Chondrocyte (in vitro differentiated cells): ENCODE results near the gene CDC42EP5. TPM values are rescaled to one million over a fixed set of nuclear protein-coding genes. Genes with fewer than 3 reads are reported as not detected.

Source experiments
- DNase-seq: peaks from one replicate; pipeline ENCODE4 v3.0.0; 2021; ENCODE audit warnings: mixed read lengths, low spot score
- H3K27ac Mint-ChIP-seq: one replicate; pipeline ENCODE4 v1.8.0; 2021; ENCODE audit warnings: mild to moderate bottlenecking, moderate library complexity, mixed read lengths; ENCODE audit not compliant: unreplicated experiment
- H3K27me3 Mint-ChIP-seq: 2 replicates; pipeline ENCODE4 v1.8.0; 2021; ENCODE audit warnings: low read depth, mixed read lengths
- H3K36me3 Mint-ChIP-seq: 2 replicates; pipeline ENCODE4 v1.8.0; 2021; ENCODE audit warnings: low read depth, mixed read lengths
- H3K4me1 Mint-ChIP-seq: 2 replicates; pipeline ENCODE4 v1.8.0; 2021; ENCODE audit warnings: low read depth, mild to moderate bottlenecking, mixed read lengths
- H3K4me3 Mint-ChIP-seq: one replicate; pipeline ENCODE4 v1.8.0; 2021; ENCODE audit warnings: mild to moderate bottlenecking, moderate library complexity, mixed read lengths; ENCODE audit not compliant: unreplicated experiment
- H3K9me3 Mint-ChIP-seq: 2 replicates; pipeline ENCODE4 v1.8.0; 2021; ENCODE audit warnings: low read depth, mixed read lengths
- total RNA-seq: library from RNA; stranded (reverse); gene quantifications from 3 replicates; pipeline ENCODE4 v1.2.1, GENCODE V29; 2021
- TF ChIP-seq, protein P1 (sequence below): fragments of 200-600 bp; sonication (generic); IDR thresholded peaks from 2 replicates; pipeline ENCODE4 v1.5.0; 2021; ENCODE audit warnings: antibody characterized with exemption, mild to moderate bottlenecking, moderate library complexity

Gene CDC42EP5
- total RNA-seq, 1 donor from 2014 or later = 66.4 TPM

DNA sequence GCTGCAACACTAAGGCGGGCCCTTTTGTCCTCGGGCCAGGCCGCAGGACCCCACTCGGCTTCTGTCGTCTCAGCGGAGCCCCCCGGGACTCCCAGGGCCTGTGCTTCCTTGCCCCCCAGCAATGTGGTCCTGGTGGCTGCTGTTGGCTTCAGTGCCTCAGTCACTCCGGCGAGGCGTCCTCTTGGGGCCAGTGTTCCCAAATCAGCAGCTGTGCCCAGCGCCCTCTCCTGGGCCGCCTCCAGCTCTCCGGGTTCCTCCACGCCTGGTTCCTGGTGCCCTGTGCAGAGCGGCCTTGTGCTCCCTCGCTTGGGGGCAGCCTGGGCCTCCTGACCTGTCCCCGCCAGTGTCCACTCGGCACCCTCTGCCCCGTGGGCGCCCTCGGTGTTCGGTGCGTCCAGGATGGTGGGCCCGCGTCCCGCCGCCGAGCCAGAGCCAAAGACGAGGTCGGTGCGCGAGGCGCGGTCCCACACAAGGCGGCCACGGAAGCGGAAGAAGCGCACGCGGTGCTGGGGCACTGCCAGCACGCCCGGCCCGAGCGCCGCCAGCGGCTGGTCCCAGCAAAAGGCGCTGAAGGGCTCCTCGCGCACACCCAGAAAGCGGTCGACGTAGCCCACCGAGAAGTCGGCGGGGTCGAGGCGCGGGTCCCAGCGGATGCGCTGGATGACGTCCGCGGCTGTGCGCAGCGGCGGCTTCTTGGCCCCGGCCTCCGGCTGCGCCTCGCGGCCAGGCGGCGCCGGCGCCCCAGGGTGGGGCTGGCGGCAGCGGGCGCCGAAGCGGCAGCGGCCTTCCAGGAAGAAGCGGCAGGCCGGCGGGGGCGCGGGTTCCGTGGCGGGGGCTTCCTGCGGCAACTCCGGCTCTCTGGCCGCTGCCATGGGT is 10.2 kb downstream of the CDC42EP5 start:
- H3K4me3 Mint-ChIP-seq = peak overlapping the region; percentile 88
- TF ChIP-seq, protein P1, sequence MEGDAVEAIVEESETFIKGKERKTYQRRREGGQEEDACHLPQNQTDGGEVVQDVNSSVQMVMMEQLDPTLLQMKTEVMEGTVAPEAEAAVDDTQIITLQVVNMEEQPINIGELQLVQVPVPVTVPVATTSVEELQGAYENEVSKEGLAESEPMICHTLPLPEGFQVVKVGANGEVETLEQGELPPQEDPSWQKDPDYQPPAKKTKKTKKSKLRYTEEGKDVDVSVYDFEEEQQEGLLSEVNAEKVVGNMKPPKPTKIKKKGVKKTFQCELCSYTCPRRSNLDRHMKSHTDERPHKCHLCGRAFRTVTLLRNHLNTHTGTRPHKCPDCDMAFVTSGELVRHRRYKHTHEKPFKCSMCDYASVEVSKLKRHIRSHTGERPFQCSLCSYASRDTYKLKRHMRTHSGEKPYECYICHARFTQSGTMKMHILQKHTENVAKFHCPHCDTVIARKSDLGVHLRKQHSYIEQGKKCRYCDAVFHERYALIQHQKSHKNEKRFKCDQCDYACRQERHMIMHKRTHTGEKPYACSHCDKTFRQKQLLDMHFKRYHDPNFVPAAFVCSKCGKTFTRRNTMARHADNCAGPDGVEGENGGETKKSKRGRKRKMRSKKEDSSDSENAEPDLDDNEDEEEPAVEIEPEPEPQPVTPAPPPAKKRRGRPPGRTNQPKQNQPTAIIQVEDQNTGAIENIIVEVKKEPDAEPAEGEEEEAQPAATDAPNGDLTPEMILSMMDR = peak; percentile 70
- peaks cover 26% of the 10 kb centered on the region for H3K36me3 Mint-ChIP-seq
- H3K9me3 Mint-ChIP-seq = no peaks in the 10 kb centered on the region
- H3K27ac Mint-ChIP-seq = peak overlapping the region; percentile 99
- no peaks in the 10 kb centered on the region for H3K27me3 Mint-ChIP-seq
- no peak for DNase-seq
- H3K4me1 Mint-ChIP-seq = peaks cover 46% of the 10 kb centered on the region

DNA sequence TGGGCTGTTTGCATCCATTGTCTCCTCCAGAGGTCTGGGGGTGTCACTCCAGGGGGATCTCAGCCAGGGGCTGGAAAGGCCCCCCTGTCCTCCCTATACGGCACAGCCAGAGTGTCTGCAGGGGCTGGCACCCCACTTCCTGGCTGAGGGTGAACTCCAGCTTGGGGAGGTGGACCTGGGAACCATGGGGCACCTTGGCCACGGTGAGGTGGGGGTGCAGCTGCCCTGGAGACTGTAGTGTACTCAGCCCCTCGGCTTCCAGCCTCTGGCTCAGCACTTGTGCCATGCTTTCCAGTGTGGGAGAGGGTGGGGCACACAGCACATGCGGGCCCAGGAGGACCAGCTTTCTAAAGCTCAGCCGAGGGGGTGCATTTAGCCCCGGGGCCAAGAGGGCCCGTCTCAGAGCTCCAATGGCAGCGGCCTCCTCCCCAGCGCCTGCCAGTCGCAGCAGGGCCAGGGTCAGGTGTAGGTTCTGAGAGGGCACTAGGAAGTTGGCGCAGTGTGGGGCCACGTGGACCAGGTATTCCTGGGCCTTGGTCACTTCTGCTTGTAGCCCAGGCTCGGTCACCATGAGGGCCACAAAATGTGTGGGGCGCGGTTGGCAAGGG is 10.9 kb downstream of the CDC42EP5 start:
- no peaks in the 10 kb centered on the region for H3K9me3 Mint-ChIP-seq
- DNase-seq = peak; percentile 93
- TF ChIP-seq, protein P1 = no peak
- peaks cover 29% of the 10 kb centered on the region for H3K36me3 Mint-ChIP-seq
- peak overlapping the region; percentile 72 for H3K4me3 Mint-ChIP-seq
- H3K4me1 Mint-ChIP-seq = peaks cover 46% of the 10 kb centered on the region
- H3K27ac Mint-ChIP-seq = peak overlapping the region; percentile 83
- no peaks in the 10 kb centered on the region for H3K27me3 Mint-ChIP-seq

DNA sequence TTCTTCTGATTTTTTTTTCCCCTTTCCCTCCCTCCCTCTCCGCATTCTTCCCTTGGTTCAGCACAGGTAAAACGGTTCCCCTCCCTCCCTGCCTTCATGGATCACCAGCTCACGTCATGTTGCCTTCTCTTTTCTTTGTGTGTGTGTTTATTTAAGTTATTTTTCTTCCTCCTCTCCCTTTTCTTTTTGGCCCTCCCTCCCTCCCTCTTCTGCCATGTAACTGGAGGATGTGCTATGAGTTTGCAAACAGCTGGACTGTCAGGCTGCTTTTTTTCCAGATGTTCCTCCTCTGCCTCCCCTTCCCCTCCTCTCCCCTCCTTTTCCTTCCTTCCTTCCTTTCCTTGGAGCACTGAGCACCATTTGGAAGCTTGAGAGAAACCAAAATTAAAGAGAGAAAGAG is 11.5 kb downstream of the CDC42EP5 start:
- H3K9me3 Mint-ChIP-seq = no peaks in the 10 kb centered on the region
- H3K27me3 Mint-ChIP-seq = no peaks in the 10 kb centered on the region
- H3K4me1 Mint-ChIP-seq = peaks cover 46% of the 10 kb centered on the region
- DNase-seq = no peak
- peak overlapping the region; percentile 72 for H3K4me3 Mint-ChIP-seq
- TF ChIP-seq, protein P1 = no peak
- H3K36me3 Mint-ChIP-seq = peaks cover 29% of the 10 kb centered on the region
- H3K27ac Mint-ChIP-seq = peak overlapping the region; percentile 83

DNA sequence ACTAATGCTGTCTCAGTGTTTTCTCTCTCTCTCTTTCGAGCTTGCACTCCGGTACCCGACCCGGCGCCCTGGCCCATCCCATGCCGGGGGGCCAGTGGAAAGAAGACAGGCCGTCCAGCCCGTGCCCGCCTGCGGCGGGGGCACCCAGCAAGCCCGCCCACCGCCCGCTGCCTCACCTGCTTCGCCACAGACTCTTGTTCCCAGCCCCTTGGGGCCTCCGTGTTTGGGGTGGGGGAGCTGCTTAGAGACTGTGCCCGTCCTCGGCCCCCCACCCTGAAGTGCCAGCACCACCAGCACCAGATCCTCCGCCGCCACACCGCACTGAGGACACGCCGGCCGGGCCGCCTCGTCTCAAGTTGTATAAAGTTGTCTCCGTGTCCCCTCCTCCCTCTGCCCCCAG is 11.9 kb downstream of the CDC42EP5 start:
- TF ChIP-seq, protein P1 = no peak
- peak overlapping the region; percentile 83 for H3K27ac Mint-ChIP-seq
- H3K4me3 Mint-ChIP-seq = peak overlapping the region; percentile 72
- DNase-seq = peak; percentile 94
- no peaks in the 10 kb centered on the region for H3K27me3 Mint-ChIP-seq
- H3K36me3 Mint-ChIP-seq = peaks cover 30% of the 10 kb centered on the region
- no peaks in the 10 kb centered on the region for H3K9me3 Mint-ChIP-seq
- H3K4me1 Mint-ChIP-seq = peaks cover 46% of the 10 kb centered on the region

DNA sequence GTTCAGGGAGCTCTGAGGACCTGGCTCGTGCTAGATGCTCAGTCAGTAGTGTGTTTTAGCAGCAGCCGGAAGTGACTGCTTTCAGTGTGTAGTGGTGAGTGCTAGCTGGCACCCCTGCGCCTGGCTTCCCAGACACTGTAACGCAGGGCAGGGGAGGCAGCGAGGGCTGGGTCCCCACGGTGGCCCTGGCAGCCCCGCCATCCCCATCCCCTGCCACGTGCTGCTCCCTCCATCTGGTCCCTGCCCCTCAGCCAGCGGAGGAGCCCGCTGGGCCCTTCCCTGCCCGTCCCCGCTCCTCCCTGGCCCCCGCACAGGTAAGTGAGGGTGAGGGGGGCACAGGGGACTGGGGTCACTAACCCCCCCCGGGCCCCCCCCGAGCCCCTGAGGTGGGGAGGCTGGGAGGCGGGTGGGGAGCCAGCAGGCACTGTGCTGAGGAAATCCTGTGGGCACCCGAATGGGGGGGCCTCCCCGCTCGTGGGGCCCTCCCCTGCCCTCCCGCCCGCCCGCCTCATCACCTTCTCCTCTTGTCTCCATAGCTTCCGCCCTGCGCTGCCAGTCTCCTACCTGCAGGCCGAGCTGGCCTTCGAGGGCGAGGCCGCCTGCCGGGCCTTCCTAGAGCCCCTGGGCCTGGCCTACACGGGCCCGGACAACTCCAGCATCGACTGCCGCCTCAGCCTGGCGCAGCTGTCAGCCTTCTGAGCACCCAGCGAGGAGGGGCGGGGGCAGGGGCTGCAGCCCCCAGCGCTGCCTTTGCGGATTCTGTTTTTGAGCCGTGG is 12.7 kb downstream of the CDC42EP5 start:
- peaks cover 46% of the 10 kb centered on the region for H3K4me1 Mint-ChIP-seq
- H3K27me3 Mint-ChIP-seq = no peaks in the 10 kb centered on the region
- peak overlapping the region; percentile 83 for H3K27ac Mint-ChIP-seq
- DNase-seq = peak; percentile 78
- TF ChIP-seq, protein P1 = no peak
- no peaks in the 10 kb centered on the region for H3K9me3 Mint-ChIP-seq
- H3K36me3 Mint-ChIP-seq = peaks cover 29% of the 10 kb centered on the region
- no peak overlapping the region for H3K4me3 Mint-ChIP-seq
